ENCODE measurements around the gene POR.

- no peak for TF ChIP-seq POLR2A (IDR thresholded peaks at IDR 0.05; ENCODE audit: low read depth, low read length)
- TF ChIP-seq POLR2AphosphoS5 (IDR thresholded peaks at IDR 0.05; ENCODE audit: low read depth, low read length) = no peak
Observed at GRCh38 chr7:75951506-75951905, 36.6 kb downstream of the POR start.
